HFF-Myc (cell line): ENCODE measurements around the gene C4BPB.

Source experiments
- DNase-seq: peaks from one replicate; pipeline ENCODE4 v3.0.0-alpha.2; 2011; ENCODE audit warnings: low read depth; ENCODE audit errors: extremely low read depth
- H3K4me3 ChIP-seq: replicated peaks from 2 replicates; pipeline ENCODE4 v1.5.1; 2011; ENCODE audit warnings: low read depth, mild to moderate bottlenecking, control low read depth, low read length
- CTCF ChIP-seq: IDR thresholded peaks from 2 replicates; pipeline ENCODE4 v1.5.1; 2012; ENCODE audit warnings: mild to moderate bottlenecking, low read depth, low read length, control low read depth; ENCODE audit errors: missing control alignments

C4BPB gene

DNA sequence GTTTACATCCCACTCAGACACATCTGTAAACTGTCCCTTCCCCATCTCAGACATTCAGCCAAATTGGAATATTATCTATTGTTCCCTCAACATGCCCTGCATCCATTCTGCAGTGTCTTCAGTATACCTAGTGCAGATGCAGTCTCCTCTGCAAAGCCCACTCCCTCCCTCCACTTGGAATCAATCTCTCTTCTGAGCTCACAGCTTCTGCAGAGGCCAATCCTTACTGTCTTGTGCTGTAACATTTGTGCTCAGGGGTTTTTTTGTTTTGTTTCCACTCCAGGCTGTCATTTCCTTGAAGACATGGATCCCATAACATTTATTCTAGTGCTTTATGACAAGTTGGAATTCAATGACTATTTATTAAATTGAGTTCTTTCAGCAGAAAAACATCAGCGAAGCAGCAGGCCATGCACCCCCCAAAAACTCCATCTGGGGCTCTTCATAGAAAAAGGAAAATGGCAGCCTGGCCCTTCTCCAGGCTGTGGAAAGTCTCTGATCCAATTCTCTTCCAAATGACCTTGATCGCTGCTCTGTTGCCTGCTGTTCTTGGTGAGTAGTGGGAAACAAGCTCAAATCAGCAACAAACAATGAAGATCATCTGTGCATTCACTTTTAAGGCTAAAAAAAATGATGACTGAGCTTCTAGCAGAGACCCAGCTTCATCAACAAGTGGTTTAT is 24.1 kb downstream of the C4BPB start:
- H3K4me3 ChIP-seq: no peak overlapping the region
- TF ChIP-seq CTCF: no peak
- no peak for DNase-seq

DNA sequence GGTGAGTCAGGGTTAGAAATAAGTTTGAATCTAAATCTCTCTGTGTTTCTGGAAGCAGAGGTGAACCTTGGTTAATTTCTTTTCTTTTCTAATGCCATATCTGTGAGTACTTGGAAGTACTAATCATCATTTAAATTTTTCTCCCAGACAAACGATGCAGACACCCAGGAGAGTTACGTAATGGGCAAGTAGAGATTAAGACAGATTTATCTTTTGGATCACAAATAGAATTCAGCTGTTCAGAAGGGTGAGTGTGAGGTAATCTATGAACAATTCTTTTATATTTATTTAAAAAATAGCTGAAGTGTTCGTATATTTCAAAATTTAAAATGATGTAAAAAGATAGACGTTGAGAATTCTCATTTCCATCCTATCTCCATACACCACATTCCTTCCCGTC is 26.6 kb downstream of the C4BPB start:
- TF ChIP-seq CTCF: no peak
- DNase-seq: no peak
- no peak overlapping the region for H3K4me3 ChIP-seq

GRCh38 chr1:207124389-207124788 is 35.7 kb downstream of the C4BPB start:
- TF ChIP-seq CTCF: no peak
- H3K4me3 ChIP-seq: no peak overlapping the region
- no peak for DNase-seq

GRCh38 chr1:207128336-207128921 is 39.8 kb downstream of the C4BPB start:
- no peak for DNase-seq
- TF ChIP-seq CTCF: no peak
- no peak overlapping the region for H3K4me3 ChIP-seq

DNA sequence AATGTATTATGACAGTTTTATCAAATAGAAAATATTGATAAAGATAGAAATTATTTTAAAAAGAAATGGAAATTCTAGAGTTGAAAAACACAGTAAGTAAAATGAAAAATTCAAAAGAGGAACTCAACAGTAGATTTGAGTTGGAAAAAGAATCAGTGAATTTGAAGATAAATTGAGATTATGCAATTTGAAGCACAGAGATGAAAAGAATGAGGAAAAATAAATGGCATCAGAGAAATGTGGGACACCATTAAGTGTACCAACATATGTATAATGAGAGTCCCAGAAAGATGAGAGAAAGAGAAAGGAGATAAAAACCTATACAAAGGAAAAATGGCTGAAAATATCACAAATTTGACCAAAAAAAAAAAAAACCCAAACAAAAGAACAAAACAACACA is 40.4 kb downstream of the C4BPB start:
- DNase-seq: no peak
- H3K4me3 ChIP-seq: no peak overlapping the region
- TF ChIP-seq CTCF: no peak

- TF ChIP-seq CTCF: no peak
- DNase-seq: peak; percentile 17
- no peak overlapping the region for H3K4me3 ChIP-seq
Measured at GRCh38 chr1:207130252-207131036, 41.8 kb downstream of the C4BPB start.
